GM19463 (cell line): ENCODE measurements around the gene NCAPD3.

Experiments
- ATAC-seq: cut with Tn5 transposase; IDR thresholded peaks from one replicate; pipeline ENCODE4 v1.9.1; 2021; ENCODE audit warnings: mild to moderate bottlenecking, moderate library complexity; ENCODE audit not compliant: unreplicated experiment

NCAPD3 gene

DNA sequence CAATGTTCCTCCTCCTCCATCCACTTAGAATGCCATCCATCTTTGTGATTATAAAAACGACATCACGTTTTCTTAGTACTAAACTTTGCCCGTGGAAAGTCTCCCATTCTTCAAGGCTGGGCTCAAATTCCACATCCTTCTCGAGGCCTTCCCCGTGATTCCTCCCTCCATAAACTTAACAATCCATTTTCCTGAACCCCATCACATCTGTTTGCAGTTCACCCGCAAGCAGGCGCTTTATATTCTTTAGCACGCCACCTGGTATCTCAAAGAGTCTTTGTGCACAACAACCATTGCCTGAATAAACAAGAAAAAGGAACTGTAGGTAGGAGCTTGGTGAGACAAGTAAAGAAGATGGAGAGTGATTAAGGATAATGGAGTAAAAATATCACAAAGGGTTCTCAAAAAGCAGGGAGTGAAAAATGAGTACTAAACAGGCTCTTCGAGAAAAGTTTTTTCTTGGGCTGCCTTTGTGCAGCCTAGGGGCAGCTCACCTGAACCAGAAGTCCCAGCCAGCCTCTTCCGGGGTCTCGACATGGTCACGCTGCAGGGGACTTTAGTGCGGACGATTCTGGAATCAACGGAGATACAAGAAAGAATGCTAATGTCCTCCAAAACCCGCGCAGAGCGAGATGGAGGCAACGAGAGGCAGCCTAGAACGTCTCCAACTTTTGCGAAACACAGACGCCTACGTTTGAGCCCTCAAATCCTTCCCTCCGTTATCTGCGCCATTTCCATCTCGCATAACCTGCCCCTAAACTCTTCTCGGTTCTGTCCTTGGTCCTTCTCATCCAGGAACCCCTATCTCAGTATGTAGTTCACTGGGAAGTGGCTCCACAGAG is 28.8 kb upstream of the NCAPD3 start:
- ATAC-seq: peak; percentile 27

DNA sequence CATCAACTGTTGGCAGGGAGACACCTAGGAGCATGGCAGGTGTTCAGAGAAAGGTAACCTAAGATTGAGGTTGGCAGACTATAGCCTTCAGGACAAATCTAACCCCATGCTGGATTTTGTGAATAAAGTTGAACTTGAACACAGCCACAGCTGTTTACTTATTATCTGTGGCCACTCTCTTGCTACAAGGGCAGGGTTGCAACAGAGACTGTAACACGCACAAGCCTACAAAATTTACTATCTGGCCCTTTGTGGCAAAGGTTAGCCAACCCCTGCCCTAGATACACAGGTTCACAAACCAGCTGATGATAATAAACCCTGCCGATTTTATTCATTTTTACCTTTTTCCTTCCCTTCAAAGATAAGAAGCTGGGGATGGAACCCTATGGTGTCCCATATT is 26.9 kb upstream of the NCAPD3 start:
- no peak for ATAC-seq

DNA sequence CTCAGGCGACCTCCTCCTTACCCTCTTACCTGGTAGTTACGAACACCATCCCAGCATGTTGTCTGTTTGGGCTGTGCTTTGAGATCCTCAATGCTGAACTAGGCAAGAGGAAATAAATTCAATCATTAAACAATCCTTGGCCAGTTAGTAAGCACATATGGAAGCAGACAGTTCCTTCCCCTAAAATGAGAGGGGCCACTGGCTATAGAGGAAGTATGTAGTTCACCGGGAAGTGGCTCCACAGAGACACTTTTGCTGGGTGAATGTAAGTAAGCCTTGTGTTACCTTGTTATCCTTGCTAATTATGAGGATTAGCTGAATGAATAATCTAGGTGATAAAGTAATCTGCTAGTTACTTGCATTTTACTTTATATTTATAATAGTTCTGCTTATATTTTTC is 26.5 kb upstream of the NCAPD3 start:
- no peak for ATAC-seq

GRCh38 chr11:134248910-134249480 is 25.2 kb upstream of the NCAPD3 start:
- no peak for ATAC-seq

DNA sequence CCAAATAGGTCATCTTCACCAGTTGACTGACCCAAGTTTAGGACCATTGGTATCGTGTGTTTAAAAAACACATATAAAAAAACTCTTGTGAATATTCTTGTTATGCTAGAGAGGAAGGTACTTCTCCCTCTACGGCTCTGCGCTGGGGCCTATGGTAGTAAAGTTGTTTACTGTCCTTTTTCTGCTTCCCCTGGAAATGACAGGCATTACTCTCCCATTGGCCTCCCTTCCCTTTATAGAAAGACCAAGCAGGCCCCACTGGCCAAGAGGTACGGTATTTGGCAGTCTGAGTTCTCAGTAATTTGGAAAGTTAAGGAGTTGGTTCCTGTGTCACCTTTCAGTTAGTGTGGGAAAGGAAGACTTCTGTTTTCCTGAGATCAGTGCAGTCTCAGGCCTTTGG is 22.9 kb upstream of the NCAPD3 start:
- no peak for ATAC-seq

GRCh38 chr11:134246100-134246499 is 22.3 kb upstream of the NCAPD3 start:
- ATAC-seq: no peak

DNA sequence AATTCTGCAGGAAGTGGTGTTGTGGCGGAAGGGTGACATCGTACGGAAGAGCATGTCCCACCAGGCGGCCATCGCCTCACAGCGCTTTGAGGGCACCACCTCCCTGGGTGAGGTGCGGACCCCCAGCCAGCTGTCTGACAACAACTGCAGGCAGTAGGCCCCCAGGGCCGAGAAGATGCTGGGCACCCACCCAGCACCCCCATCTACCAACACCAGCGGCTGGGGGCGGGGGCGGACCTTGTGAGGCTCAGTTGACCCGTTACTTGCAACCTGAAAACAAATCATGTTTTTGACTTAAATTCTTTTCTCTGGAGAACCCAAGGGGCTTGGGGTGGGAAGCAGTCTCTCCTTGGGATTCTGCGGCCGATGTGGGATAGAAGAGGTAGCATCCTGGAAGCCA is 21.7 kb upstream of the NCAPD3 start:
- no peak for ATAC-seq

DNA sequence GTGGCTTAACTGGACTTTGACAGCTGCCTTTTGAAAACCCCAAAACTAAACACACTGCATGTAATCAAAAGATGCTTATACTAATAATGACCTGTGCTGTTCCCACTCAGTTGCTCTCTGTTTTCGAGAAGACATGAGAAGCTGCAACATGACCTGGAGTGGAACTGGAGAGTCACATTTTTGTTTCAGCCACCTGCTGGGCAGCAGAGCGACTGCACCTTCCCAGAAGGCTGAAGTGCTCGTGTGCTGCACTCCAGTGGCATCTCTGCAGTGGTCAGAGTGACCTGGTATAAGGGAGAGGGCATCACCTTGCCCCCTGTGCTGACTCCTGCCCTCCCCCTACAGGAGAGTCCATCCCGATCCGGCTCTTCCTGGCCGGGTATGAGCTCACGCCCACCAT is 20.8 kb upstream of the NCAPD3 start:
- ATAC-seq: peak; percentile 82

GRCh38 chr11:134243913-134244312 is 20.1 kb upstream of the NCAPD3 start:
- ATAC-seq: no peak

GRCh38 chr11:134242376-134242775 is 18.6 kb upstream of the NCAPD3 start:
- ATAC-seq: no peak

GRCh38 chr11:134240592-134240991 is 16.8 kb upstream of the NCAPD3 start:
- ATAC-seq: no peak

GRCh38 chr11:134238956-134239355 is 15.2 kb upstream of the NCAPD3 start:
- ATAC-seq: no peak

GRCh38 chr11:134237557-134237922 is 13.8 kb upstream of the NCAPD3 start:
- ATAC-seq: no peak

DNA sequence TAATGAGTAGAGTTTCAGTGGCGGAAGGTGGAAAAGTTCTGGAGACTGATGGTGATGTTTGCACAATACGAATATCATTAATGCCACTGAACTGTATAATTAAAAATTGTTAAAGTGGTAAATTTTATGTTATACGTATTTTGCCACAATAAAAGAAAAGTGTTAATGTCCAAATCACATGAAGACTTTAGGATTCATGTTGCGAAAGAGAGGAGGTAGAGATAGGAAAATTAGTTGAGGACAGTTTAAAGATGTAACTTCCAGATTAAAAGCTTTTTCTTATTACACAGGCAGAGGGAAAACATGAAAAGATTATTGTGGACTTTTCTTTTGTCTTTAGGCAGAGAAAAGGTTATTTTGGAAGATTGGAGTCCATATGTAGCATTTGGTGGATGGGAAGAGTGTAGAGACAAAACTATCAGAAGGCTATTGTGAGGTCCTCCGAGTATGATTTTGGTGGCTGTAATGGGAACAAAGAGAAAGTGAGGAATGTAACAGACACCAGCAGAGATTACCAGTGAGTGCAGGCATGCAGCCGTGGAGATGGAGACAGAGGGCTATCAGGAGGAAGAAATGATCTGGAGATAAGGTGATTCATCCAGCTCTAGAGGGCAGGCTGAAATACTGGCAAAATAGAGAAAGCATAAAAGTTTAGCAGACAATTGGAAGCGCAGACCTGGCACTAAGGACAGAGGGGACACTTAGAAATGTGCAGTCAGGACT is 13.2 kb upstream of the NCAPD3 start:
- no peak for ATAC-seq

- no peak for ATAC-seq
These were observed 11.6 kb upstream of the NCAPD3 start for GRCh38 chr11:134235399-134235798.

GRCh38 chr11:134233729-134234179 is 10.0 kb upstream of the NCAPD3 start:
- no peak for ATAC-seq

- no peak for ATAC-seq
These were observed 8.3 kb upstream of the NCAPD3 start for GRCh38 chr11:134231958-134232659.

DNA sequence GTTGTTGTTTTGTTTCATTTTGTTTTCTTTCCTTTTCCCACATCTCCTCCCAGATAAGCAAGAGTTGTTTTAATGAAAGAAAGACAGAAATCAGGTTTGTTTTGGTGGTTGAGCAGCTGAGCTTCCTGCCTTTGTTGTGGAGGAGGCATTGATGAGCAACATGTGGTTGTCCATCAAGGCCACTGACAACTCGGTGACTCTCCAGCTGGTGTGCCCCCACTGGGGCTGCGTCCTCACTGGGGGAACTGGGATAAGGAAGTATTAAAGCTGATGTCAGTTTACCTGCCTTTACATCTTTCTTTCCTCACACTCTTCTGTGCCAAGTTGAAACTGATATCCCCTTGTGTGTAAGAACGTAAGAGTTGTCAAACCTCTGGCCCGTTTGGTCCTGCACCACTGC is 6.6 kb upstream of the NCAPD3 start:
- ATAC-seq: no peak

- no peak for ATAC-seq
These were observed 5.5 kb upstream of the NCAPD3 start for GRCh38 chr11:134229126-134229790.

DNA sequence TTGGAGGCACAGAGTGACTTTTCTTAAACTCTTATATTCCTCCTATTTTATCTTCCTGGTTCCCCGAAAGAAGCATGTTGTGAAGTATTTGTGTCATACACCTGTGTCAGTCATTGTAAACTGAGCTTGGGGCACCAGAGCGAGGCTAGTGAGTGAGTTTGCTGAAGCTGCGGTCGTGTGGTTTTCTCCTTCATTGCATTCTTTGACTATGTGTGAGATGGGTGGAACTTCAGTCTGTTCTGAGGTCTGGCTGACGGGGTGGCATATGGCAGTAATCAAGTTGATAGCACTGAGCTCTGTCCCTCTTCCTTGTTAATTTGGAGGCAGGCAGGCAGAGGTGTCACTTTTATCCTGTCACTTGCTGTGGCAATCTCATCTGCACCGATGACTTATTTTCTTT is 4.9 kb upstream of the NCAPD3 start:
- peak; percentile 48 for ATAC-seq

- ATAC-seq: no peak
These were observed 3.1 kb upstream of the NCAPD3 start for GRCh38 chr11:134226806-134227325.
